CD8-positive, alpha-beta memory T cell (primary cell): ENCODE data around the gene ILDR2. TPM values are rescaled to one million over a fixed set of nuclear protein-coding genes. Genes with fewer than 3 reads are reported as not detected.

Experiments
- CTCF ChIA-PET: fragments of 350-600 bp; sonication (Branson Sonifier 250); formaldehyde crosslinking; loops from one replicate; lab custom pipeline; 2021; ENCODE audit warnings: antibody characterized with exemption; lab: Charles Lee
- POLR2A ChIA-PET: fragments of 350-600 bp; sonication (Branson Sonifier 250); formaldehyde crosslinking; loops from one replicate; lab custom pipeline; 2021; ENCODE audit warnings: antibody characterized with exemption; lab: Charles Lee
- DNase-seq, 5 donors: peaks; one replicate each; pipeline versions ENCODE4 v3.0.0 to v3.0.0-alpha.2; 2020 to 2022; ENCODE audit warnings: mixed read lengths in 1 of 5
- H3K27ac ChIP-seq: one replicate; pipeline ENCODE4 v1.7.0; 2013; ENCODE audit warnings: low read depth, mild to moderate bottlenecking, low read length, moderate library complexity
- H3K27me3 ChIP-seq: 2 replicates; pipeline ENCODE4 v1.7.0; 2013; ENCODE audit warnings: low read length, mild to moderate bottlenecking; ENCODE audit not compliant: insufficient read depth, poor library complexity, severe bottlenecking
- H3K36me3 ChIP-seq: 2 replicates; pipeline ENCODE4 v1.7.0; 2013; ENCODE audit warnings: mild to moderate bottlenecking, low read length, moderate library complexity; ENCODE audit not compliant: insufficient read depth
- H3K4me1 ChIP-seq: 2 replicates; pipeline ENCODE4 v1.7.0; 2013; ENCODE audit warnings: mild to moderate bottlenecking, low read length, moderate library complexity; ENCODE audit not compliant: insufficient read depth
- H3K4me3 ChIP-seq: 2 replicates; pipeline ENCODE4 v1.7.0; 2013; ENCODE audit warnings: mild to moderate bottlenecking, low read length
- H3K9me3 ChIP-seq: 2 replicates; pipeline ENCODE4 v1.7.0; 2013; ENCODE audit warnings: mild to moderate bottlenecking, low read length
- H3K27ac Mint-ChIP-seq, 8 donors: one replicate each; pipeline ENCODE4 v1.8.0; 2020 to 2021; ENCODE audit warnings: mixed read lengths in 8 of 8, mild to moderate bottlenecking in 6 of 8, inconsistent platforms in 3 of 8, moderate library complexity in 3 of 8
- H3K27me3 Mint-ChIP-seq, 2 donors: one replicate each; pipeline ENCODE4 v1.8.0; 2020 to 2021; ENCODE audit warnings: mixed read lengths in 2 of 2, mild to moderate bottlenecking in 1 of 2, moderate library complexity in 1 of 2
- H3K36me3 Mint-ChIP-seq, 3 donors: one replicate each; pipeline ENCODE4 v1.8.0; 2020 to 2021; ENCODE audit warnings: mixed read lengths in 3 of 3, inconsistent platforms in 1 of 3, mild to moderate bottlenecking in 1 of 3
- H3K4me1 Mint-ChIP-seq, 3 donors: one replicate each; pipeline ENCODE4 v1.8.0; 2020 to 2021; ENCODE audit warnings: mixed read lengths in 3 of 3, inconsistent platforms in 1 of 3, mild to moderate bottlenecking in 1 of 3
- H3K4me3 Mint-ChIP-seq, 7 donors: one replicate each; pipeline ENCODE4 v1.8.0; 2020 to 2021; ENCODE audit warnings: mixed read lengths in 7 of 7, mild to moderate bottlenecking in 6 of 7, moderate library complexity in 4 of 7, inconsistent platforms in 2 of 7
- H3K9me3 Mint-ChIP-seq, 5 donors: one replicate each; pipeline ENCODE4 v1.8.0; 2020 to 2022; ENCODE audit warnings: mixed read lengths in 5 of 5, mild to moderate bottlenecking in 3 of 5, moderate library complexity in 2 of 5, inconsistent platforms in 1 of 5
- polyA plus RNA-seq: library from polyadenylated mRNA; unstranded; fragments of 300-500 nt; fragmentation: Illumina TruSeq; gene quantifications from one replicate; pipeline ENCODE4 v1.2.3, GENCODE V29; 2021
- total RNA-seq, 2 experiments: library from RNA; stranded (reverse); gene quantifications; one replicate each; pipeline ENCODE4 v1.2.3, GENCODE V29; 2021

Gene ILDR2
- total and polyA plus RNA-seq, 3 experiments from 2014 or later = 3.9 to 4.4 TPM; not detected in 1

GRCh38 chr1:166948856-166949350, 26.4 kb downstream of the ILDR2 start:
- POLR2A ChIA-PET = no interaction called here
- CTCF ChIA-PET = interaction anchor here (1.1 kb wide), 1 partner anchor 110 kb away, joined by 4 read pairs; no protein-coding TSS in a partner anchor
- Mint-ChIP-seq H3K9me3 (no peaks in the 10 kb centered on the region), H3K27ac (no peak overlapping the region), H3K4me3 (no peak overlapping the region), H3K36me3 (no peaks in the 10 kb centered on the region), H3K4me1 (peaks cover 2 to 21% (median 12%) of the 10 kb centered on the region in 3 donors), H3K27me3 (peaks cover 21 to 63% of the 10 kb centered on the region in 2 donors)
- peaks cover 7% of the 10 kb centered on the region for H3K4me1 ChIP-seq
- no peaks in the 10 kb centered on the region for H3K9me3 ChIP-seq
- no peak overlapping the region for H3K4me3 ChIP-seq
- no peak for DNase-seq
- peaks cover 9% of the 10 kb centered on the region for H3K27me3 ChIP-seq
- no peaks in the 10 kb centered on the region for H3K36me3 ChIP-seq
- H3K27ac ChIP-seq = no peak overlapping the region

- DNase-seq = peak in 1 of 5 donors; percentile 9
- Mint-ChIP-seq H3K4me1 (peaks cover 2 to 21% (median 12%) of the 10 kb centered on the region in 3 donors), H3K4me3 (peak overlapping the region in 1 of 7 donors; percentile 52)
Measured at GRCh38 chr1:166947398-166948043, 27.8 kb downstream of the ILDR2 start.

DNA sequence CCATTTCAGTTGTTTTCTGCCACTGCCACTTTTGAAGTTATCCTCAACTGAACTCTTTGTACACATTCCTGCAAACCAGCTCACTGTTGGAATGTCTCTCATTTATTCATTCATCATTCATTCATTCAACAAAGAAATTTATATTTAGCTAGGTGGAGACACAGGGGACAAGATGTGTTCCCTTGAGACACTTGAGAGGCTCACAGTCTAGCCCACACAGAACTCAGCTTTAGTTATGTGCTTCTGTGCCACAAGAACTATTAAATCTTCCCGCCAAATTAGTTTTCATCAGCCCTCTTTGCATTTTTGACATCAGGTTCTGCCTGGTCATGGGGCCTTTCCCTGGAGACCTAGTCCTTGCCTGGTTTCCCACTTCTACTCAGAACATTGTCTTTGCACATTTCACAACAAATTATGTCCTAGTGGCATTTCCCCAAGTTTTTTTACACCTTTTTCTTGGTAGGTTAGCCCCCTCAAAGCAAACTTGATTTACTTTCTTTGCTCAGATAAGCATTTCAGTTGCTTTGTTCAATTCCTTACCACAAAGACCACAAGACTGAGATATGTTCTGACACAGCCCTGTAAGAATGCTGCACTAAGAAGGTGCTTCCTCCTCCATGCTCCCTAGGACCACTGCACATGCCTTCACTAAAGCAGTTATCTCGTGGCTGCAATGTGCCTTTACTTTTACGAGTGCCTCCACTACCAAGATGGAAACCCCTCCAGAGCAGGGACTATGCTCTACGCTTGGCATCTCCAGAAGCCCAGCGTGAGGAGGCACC, 31.0 kb downstream of the ILDR2 start:
- Mint-ChIP-seq H3K9me3 (no peaks in the 10 kb centered on the region), H3K4me3 (peak overlapping the region in 1 of 7 donors; percentile 15), H3K36me3 (no peaks in the 10 kb centered on the region), H3K27ac (no peak overlapping the region), H3K27me3 (peaks cover 19 to 55% of the 10 kb centered on the region in 2 donors), H3K4me1 (peaks cover 2 to 21% (median 12%) of the 10 kb centered on the region in 3 donors)
- ChIA-PET POLR2A (no interaction called here), CTCF (no interaction called here)
- H3K4me3 ChIP-seq = no peak overlapping the region
- no peaks in the 10 kb centered on the region for H3K9me3 ChIP-seq
- peak in 1 of 5 donors; percentile 39 for DNase-seq
- peaks cover 7% of the 10 kb centered on the region for H3K4me1 ChIP-seq
- H3K27me3 ChIP-seq = peaks cover 9% of the 10 kb centered on the region
- H3K36me3 ChIP-seq = no peaks in the 10 kb centered on the region
- H3K27ac ChIP-seq = no peak overlapping the region

More at GRCh38 chr1:166947398-166948043, 27.8 kb downstream of the ILDR2 start:
- Mint-ChIP-seq H3K27me3 (peaks cover 22 to 58% of the 10 kb centered on the region in 2 donors), H3K36me3 (no peaks in the 10 kb centered on the region), H3K9me3 (no peaks in the 10 kb centered on the region), H3K27ac (no peak overlapping the region)
- Histone ChIP-seq H3K27me3 (peaks cover 9% of the 10 kb centered on the region), H3K27ac (no peak overlapping the region), H3K9me3 (no peaks in the 10 kb centered on the region), H3K4me1 (peaks cover 7% of the 10 kb centered on the region), H3K4me3 (no peak overlapping the region), H3K36me3 (no peaks in the 10 kb centered on the region)
- CTCF ChIA-PET = no interaction called here
- POLR2A ChIA-PET = no interaction called here

GRCh38 chr1:166939741-166940375, 35.5 kb downstream of the ILDR2 start:
- no peak for DNase-seq
- Histone ChIP-seq H3K4me3 (no peak overlapping the region), H3K4me1 (peaks cover 4% of the 10 kb centered on the region), H3K9me3 (no peaks in the 10 kb centered on the region), H3K27ac (no peak overlapping the region), H3K27me3 (no peaks in the 10 kb centered on the region), H3K36me3 (no peaks in the 10 kb centered on the region)
- H3K36me3 Mint-ChIP-seq = no peaks in the 10 kb centered on the region
- CTCF ChIA-PET = interaction anchor here (1.3 kb wide), 1 partner anchor 29 kb away, joined by 4 read pairs; no protein-coding TSS in a partner anchor
- H3K4me3 Mint-ChIP-seq = no peak overlapping the region
- POLR2A ChIA-PET = no interaction called here
- no peak overlapping the region for H3K27ac Mint-ChIP-seq
- peaks cover 5 to 32% of the 10 kb centered on the region in 2 donors for H3K27me3 Mint-ChIP-seq
- H3K9me3 Mint-ChIP-seq = no peaks in the 10 kb centered on the region
- peaks cover 2 to 7% (median 6%) of the 10 kb centered on the region in 3 donors for H3K4me1 Mint-ChIP-seq

DNA sequence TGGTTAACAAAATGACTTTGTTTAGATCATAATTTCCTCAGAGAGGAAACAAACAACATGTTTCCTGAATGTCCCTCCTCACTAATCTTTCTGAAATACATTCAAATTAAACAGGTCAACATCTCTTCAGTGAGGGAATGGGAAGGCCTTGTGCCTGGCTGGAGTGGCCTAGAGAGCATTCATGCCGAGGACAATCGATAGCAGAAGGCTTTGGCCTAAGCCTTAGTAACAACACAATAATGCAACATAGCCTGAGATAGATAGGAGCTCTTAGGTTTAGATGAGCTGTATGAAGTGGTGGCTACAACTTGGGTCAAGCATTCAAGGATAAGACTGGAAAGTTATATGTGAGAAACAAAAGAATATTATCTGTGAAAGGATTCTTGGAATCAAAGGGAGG, 37.4 kb downstream of the ILDR2 start:
- Mint-ChIP-seq H3K27ac (no peak overlapping the region), H3K27me3 (peaks cover 6 to 26% of the 10 kb centered on the region in 2 donors), H3K4me1 (no peaks in the 10 kb centered on the region), H3K36me3 (no peaks in the 10 kb centered on the region), H3K9me3 (no peaks in the 10 kb centered on the region), H3K4me3 (no peak overlapping the region)
- DNase-seq = no peak
- no peaks in the 10 kb centered on the region for H3K9me3 ChIP-seq
- no peaks in the 10 kb centered on the region for H3K27me3 ChIP-seq
- H3K36me3 ChIP-seq = no peaks in the 10 kb centered on the region
- no peaks in the 10 kb centered on the region for H3K4me1 ChIP-seq
- CTCF ChIA-PET = no interaction called here
- no peak overlapping the region for H3K4me3 ChIP-seq
- POLR2A ChIA-PET = no interaction called here
- H3K27ac ChIP-seq = no peak overlapping the region

- Mint-ChIP-seq H3K27ac (no peak overlapping the region), H3K4me1 (no peaks in the 10 kb centered on the region), H3K9me3 (no peaks in the 10 kb centered on the region), H3K4me3 (no peak overlapping the region), H3K27me3 (peaks cover 6 to 26% of the 10 kb centered on the region in 2 donors), H3K36me3 (no peaks in the 10 kb centered on the region)
- H3K9me3 ChIP-seq = no peaks in the 10 kb centered on the region
- no peaks in the 10 kb centered on the region for H3K27me3 ChIP-seq
- no peak overlapping the region for H3K4me3 ChIP-seq
- H3K36me3 ChIP-seq = no peaks in the 10 kb centered on the region
- DNase-seq = no peak
- CTCF ChIA-PET = no interaction called here
- POLR2A ChIA-PET = no interaction called here
- no peak overlapping the region for H3K27ac ChIP-seq
- no peaks in the 10 kb centered on the region for H3K4me1 ChIP-seq
Measured at GRCh38 chr1:166937329-166937728, 38.0 kb downstream of the ILDR2 start.

DNA sequence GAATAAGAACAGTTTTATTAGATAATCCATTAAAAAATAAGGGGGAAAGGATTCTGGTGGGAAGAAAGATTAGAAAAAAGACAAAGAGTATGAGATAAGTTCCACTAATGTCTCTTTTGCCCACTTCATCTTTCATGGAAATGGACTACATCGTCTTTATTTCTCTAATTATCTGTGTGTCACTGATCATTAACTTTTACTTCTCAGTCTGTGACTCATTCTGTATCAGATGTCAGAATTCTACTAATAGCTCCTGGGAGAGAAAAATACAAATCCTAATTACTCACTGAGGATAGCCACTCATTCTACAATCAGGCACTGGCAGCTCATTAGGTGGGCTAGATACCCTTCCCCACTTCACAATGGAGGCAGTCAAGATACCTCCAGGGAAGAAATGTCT, 41.7 kb downstream of the ILDR2 start:
- Mint-ChIP-seq H3K27ac (no peak overlapping the region), H3K27me3 (peaks cover 12 to 19% of the 10 kb centered on the region in 2 donors), H3K9me3 (no peaks in the 10 kb centered on the region), H3K36me3 (no peaks in the 10 kb centered on the region), H3K4me1 (no peaks in the 10 kb centered on the region), H3K4me3 (no peak overlapping the region)
- CTCF ChIA-PET = no interaction called here
- no peak for DNase-seq
- no peak overlapping the region for H3K4me3 ChIP-seq
- POLR2A ChIA-PET = no interaction called here
- no peaks in the 10 kb centered on the region for H3K36me3 ChIP-seq
- H3K27ac ChIP-seq = no peak overlapping the region
- no peaks in the 10 kb centered on the region for H3K9me3 ChIP-seq
- no peaks in the 10 kb centered on the region for H3K27me3 ChIP-seq
- H3K4me1 ChIP-seq = no peaks in the 10 kb centered on the region

DNA sequence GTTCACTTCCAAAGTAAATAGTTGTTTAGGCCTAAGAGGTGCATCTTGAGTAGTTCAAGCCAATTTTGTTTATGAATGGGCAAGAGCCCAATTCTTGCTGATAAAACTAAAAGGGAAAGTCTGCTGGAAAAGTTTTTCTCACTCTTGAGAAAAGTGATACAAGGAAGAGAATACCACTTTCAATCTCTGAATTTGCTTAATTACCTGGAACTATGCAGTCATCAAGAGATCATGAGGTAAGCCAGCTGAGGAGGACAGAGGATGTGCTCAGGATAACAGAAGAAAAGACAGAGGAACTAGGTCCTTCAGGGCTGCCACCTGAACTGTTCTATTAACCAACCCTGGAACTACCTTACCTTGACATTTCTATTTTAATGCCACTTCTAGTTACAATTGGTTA, 42.2 kb downstream of the ILDR2 start:
- no peaks in the 10 kb centered on the region for H3K36me3 ChIP-seq
- POLR2A ChIA-PET = no interaction called here
- no peak overlapping the region for H3K4me3 ChIP-seq
- CTCF ChIA-PET = no interaction called here
- H3K4me1 Mint-ChIP-seq = no peaks in the 10 kb centered on the region
- H3K4me1 ChIP-seq = no peaks in the 10 kb centered on the region
- no peaks in the 10 kb centered on the region for H3K9me3 Mint-ChIP-seq
- H3K27ac ChIP-seq = no peak overlapping the region
- no peaks in the 10 kb centered on the region for H3K27me3 ChIP-seq
- H3K9me3 ChIP-seq = no peaks in the 10 kb centered on the region
- no peak overlapping the region for H3K4me3 Mint-ChIP-seq
- no peak for DNase-seq
- no peaks in the 10 kb centered on the region for H3K36me3 Mint-ChIP-seq
- no peak overlapping the region for H3K27ac Mint-ChIP-seq
- peaks cover 12 to 23% of the 10 kb centered on the region in 2 donors for H3K27me3 Mint-ChIP-seq
